GM23248 (cell line): Measurements from ENCODE around the gene SEMA5A.

Experiments used
- EZH2 ChIP-seq: fragments of 200-600 bp; sonication (generic); IDR thresholded peaks from 2 replicates; pipeline ENCODE4 v1.6.1; 2018; ENCODE audit warnings: antibody characterized with exemption, mild to moderate bottlenecking; ENCODE audit not compliant: insufficient read depth, poor library complexity, severe bottlenecking
- EZH2phosphoT487 ChIP-seq: fragments of 200-600 bp; sonication (generic); IDR thresholded peaks from 2 replicates; pipeline ENCODE4 v1.6.1; 2018; ENCODE audit warnings: antibody characterized with exemption, moderate library complexity, mild to moderate bottlenecking, low read depth; ENCODE audit not compliant: insufficient read depth

DNA sequence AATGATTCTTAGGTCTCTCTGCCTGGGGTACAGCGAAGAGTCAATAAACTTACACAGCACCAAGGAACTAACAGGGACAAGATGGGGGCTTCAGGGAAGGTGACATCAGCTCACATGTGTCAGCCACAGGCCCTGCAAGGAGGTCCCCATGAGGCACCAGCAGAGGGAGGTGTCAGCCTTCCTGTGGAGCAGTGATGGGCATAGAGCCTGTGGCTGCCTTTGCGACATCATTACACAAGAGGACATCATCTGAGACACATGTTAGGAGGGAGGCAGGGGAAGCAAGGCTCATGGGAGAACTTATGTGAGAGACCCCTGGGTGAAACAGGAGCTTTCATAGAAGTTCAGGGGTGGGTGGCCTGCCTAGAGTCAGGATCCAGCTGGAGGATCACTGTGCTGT lies 389.6 kb downstream of the SEMA5A start:
- TF ChIP-seq EZH2 (no peak), EZH2phosphoT487 (no peak)
